ENCODE data around the gene TAOK1.
"Not testable (repeated sequence)": the region's sequence is repeated elsewhere in the genome, so short reads cannot be mapped to it uniquely, and the experiment has no call there.

Gene TAOK1

GRCh38 chr17:29389982-29390850 is at the start of gene TAOK1:
TSS of gene TAOK1 (plus strand) at chr17:29390363. CDS start at chr17:29451549, 61,186 bp downstream.
- DNase-seq = peak; percentile 99

GRCh38 chr17:29341726-29342125 is 48.4 kb upstream of the TAOK1 start:
- no peak for DNase-seq

DNA sequence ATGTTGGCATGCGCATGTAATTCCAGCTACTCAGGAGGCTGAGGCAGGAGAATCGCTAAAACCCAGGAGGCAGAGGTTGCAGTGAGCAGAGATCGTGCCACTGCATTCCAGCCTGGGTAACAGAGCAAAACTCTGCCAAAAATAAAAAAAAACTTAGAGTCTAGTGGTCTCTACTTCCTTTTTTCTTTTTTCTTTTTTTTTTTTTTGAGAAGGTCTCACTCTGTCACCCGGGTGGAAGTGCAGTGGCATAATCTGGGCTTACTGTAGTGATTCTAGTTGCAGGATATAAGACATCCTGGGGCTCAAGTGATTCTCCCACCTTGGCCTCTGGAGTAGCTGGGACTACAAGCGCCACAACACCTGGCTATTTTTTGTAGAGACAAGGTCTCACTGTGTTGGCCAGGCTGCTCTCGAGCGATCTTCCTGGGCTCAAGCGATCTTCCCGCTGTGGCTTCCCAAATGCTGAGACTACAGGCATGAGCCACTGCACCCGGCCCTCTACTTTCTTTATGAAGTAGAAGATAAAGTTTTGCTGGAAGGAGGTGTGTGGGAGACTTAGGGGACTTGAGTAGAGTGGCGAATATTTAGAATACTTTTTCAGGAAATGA is 47.9 kb upstream of the TAOK1 start:
- no peak for DNase-seq

DNA sequence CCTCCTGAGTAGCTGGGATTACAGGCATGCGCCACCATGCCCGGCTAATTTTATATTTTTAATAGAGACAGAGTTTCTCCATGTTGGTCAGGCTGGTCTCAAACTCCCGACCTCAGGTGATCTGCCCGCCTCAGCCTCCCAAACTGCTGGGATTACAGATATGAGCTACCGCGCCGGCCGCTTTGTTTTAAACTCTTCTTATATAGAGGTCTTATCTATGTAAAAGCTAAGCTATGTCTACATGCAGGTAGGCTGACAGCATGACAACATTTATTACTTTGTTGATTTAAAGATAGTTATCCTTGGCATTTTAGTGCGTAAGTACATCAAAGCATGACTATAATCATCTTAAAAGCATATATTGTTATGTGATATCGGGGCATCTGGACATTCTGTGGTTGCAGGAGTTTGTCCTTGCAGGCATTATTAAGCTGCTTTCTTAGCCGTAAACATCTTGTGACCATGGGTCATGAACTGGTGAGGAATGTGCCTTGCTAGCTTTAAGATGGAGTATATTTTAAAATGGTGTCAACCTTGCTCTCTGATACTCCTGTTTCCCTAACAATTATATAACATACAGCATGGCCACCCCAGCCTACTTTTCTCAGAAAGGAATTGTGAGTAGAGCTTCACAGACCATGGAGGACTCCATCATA is 45.8 kb upstream of the TAOK1 start:
- DNase-seq = no peak

- DNase-seq = no peak
Measured at GRCh38 chr17:29345066-29345465, 45.1 kb upstream of the TAOK1 start.

DNA sequence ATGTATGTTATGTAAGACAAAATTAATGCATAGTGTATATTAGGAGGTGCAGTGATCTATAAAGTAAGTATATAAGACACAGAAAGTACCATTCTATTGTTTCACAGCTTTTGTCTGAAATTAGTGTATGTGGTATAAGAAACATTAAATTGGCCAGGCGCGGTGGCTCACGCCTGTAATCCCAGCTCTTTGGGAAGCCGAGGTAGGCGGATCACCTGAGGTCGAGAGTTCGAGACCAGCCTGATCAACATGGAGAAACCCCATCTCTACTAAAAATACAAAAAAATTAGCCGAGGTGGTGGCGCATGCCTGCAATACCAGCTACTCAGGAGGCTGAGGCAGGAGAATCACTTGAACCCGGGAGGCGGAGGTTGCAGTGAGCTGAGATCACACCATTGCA is 44.7 kb upstream of the TAOK1 start:
- DNase-seq = not testable (repeated sequence)

GRCh38 chr17:29346462-29346861 is 43.7 kb upstream of the TAOK1 start:
- DNase-seq = no peak

GRCh38 chr17:29347831-29348629 is 42.1 kb upstream of the TAOK1 start:
- no peak for DNase-seq

GRCh38 chr17:29349409-29349808 is 40.8 kb upstream of the TAOK1 start:
- no peak for DNase-seq

- DNase-seq = no peak
Measured at GRCh38 chr17:29352146-29352545, 38.0 kb upstream of the TAOK1 start.

DNA sequence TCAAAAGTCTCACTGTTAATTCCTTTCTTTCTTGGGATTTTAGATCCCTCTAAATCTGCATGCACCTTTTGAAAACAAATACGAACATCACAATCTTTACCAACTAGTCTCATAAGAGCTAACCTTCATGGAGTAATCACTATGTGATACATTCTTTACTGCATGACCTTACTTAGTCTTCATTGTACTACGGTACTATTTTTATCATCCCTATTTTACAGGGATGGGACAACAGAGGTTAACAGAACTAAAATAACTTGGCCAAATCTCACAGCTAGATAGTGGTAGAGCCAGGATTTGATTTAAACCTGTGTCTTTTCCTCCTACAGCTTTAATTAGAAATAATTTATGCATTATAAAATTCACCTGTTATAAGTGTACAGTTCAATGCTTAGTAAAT is 32.9 kb upstream of the TAOK1 start:
- DNase-seq = no peak

GRCh38 chr17:29357821-29358232 is 32.3 kb upstream of the TAOK1 start:
- DNase-seq = no peak

DNA sequence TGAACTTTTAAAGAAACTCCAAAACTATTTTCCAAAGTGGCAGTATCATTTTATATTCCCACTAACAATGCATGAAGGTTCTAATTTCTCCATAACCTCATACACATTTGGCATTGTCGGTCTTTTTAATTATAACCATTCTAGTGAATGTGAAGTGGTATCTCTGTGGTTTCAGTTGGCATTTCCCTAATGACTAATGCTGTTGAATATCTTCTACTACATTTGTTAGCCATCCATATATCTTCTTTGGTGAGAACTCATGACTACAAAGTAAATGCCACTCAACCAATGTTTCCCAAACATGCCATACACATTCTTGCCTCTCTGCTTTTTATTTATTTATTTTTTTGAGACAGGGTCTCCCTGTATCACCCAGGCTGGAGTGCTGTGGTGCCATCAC is 31.7 kb upstream of the TAOK1 start:
- no peak for DNase-seq

- DNase-seq = no peak
Measured at GRCh38 chr17:29359777-29360176, 30.4 kb upstream of the TAOK1 start.

GRCh38 chr17:29363716-29364115 is 26.4 kb upstream of the TAOK1 start:
- DNase-seq = no peak

DNA sequence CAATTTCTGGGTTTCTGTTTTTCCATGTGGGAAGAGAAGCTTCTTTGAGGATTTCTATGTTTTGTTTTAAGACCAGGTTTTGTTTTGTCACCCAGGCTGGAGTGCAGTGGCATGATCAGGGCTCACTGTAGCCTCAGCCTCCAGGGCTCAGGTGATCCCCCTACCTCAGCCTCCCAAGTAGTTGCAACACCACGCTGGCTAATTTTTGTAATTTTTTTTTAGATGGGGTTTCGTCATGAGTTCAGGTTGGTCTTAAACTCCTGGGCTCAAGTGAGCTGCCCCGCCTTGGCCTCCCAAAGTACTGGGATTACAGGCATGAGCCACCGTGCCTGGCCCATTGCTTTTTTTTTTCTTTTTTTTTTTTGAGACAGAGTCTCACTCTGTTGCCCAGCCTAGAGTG is 25.5 kb upstream of the TAOK1 start:
- DNase-seq = no peak

DNA sequence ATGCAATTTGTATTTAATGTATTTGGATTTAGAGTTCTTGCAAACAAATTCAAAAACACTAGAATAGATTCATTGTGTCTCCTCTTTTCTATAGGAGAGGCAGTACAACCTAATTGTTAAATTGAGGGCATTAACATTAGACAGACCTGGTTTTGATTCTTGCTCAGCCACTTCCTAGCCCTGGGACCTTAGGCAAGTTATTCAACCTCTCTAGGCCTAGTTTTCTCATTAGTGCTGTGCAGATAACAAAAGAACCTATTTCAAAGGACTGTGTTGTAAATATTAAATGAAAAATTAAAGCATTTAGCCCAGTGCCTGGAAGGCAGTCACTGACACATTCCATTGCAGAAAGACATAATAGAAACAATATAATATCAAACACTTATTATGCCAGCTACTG is 22.0 kb upstream of the TAOK1 start:
- DNase-seq = no peak

- DNase-seq = no peak
Measured at GRCh38 chr17:29368926-29369325, 21.2 kb upstream of the TAOK1 start.

GRCh38 chr17:29369831-29370735 is 20.1 kb upstream of the TAOK1 start:
- peak; percentile 78 for DNase-seq

GRCh38 chr17:29376667-29377270 is 13.4 kb upstream of the TAOK1 start:
- DNase-seq = no peak

DNA sequence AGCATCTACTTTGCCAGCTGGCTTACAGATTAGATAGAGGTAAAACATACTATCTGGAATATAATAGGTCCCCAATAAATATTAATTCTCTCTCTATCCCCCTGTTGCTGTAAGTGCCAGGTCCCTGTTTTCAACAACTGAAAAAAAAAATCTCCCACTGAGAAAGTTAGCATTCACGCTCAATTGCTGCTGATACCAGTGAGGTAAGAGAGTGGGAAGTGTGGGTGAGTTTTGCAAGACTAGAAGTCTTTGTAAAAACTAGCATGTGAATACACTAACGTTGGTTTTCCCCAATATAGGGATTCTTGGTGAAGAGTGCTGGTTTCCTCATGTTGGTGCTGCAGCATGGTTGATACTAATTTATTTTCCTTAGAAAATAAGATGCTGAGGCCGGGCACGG is 11.7 kb upstream of the TAOK1 start:
- DNase-seq = no peak
